ENCODE results near the gene ABL2.
"Not testable (repeated sequence)": the region's sequence is repeated elsewhere in the genome, so short reads cannot be mapped to it uniquely, and the experiment has no call there.

Gene ABL2

GRCh38 chr1:179229214-179230140 is at the start of gene ABL2:
Gene ABL2 (minus strand): TSS chr1:179229677. CDS start chr1:179229397, 280 bp downstream.
- DNase-seq, result peak in 44 of 51 donors; percentile 9 to 77 (median 46)

DNA sequence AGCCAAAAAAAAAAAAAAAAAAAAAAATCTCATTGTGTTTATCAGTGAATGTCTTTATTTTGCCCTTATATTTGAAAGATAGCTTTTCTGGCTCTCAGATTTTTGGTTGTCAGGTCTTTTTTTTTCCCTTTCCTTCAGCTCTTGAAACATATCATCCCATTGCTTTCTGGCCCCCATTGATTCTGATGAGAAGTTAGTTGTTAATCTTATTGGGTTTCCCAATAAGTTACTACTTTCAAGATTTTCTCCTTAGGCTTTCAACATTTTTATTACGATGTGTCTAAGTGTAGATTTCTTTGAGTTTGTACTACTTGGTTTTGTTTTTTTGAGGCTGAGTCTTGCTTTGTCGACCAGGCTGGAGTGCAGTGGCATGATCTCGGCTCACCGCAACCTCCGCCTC is 49.4 kb upstream of the ABL2 start:
- DNase-seq, result no peak

DNA sequence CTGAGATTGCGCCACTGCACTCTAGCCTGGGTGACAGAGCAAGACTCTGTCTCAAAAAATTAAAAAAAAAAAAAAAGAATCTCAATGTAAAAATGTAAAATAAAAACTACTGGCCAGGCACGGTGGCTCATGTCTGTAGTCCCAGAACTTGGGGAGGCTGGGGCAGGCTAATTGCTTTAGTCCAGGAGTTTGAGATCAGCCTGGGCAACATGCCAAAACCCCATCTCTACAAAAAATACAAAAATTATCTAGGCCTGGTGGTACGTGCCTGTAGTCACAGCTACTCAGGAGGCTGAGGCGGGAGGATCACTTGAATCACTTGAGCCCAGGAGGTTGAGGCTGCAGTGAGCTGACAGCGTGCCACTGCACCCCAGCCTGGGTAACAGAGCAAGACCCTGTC is 44.9 kb upstream of the ABL2 start:
- DNase-seq, result not testable (repeated sequence)

GRCh38 chr1:179269071-179269470 is 39.6 kb upstream of the ABL2 start:
- no peak for DNase-seq

- no peak for DNase-seq
Observed at GRCh38 chr1:179264507-179264906, 35.0 kb upstream of the ABL2 start.

- DNase-seq, result no peak
Observed at GRCh38 chr1:179263121-179263520, 33.6 kb upstream of the ABL2 start.

- DNase-seq, result no peak
Observed at GRCh38 chr1:179262183-179262582, 32.7 kb upstream of the ABL2 start.

DNA sequence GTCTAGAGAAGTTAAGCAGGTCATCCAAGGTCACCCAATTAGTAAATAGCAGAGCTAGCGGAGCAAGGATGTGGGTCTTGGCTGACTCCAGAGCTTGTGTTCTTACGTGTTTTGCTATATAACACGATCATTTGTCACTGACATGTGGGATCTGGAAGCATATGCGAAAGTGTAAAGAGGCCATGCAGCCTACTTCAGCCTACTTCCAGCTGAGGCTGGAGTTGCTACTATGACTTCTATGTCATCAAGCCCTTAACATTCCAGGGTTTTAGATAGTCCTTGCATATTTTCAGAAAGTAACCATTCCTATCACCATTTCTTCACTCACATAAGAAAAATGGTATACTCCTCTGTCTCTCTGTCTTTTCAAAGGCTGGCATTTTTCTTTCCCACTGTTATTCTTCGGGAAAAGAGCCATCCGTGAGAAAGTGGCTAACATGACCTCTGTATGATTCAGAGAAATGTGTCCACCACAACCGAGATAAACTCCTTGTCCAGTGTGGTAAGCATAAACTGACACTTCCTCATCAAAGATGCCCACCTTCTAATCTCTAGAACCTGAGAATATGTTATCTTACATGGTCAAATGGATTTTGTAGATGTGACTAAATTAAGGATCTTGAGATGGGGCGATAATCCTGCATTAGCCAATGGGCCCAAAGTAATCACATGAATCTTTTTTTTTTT is 24.0 kb upstream of the ABL2 start:
- DNase-seq, result no peak

DNA sequence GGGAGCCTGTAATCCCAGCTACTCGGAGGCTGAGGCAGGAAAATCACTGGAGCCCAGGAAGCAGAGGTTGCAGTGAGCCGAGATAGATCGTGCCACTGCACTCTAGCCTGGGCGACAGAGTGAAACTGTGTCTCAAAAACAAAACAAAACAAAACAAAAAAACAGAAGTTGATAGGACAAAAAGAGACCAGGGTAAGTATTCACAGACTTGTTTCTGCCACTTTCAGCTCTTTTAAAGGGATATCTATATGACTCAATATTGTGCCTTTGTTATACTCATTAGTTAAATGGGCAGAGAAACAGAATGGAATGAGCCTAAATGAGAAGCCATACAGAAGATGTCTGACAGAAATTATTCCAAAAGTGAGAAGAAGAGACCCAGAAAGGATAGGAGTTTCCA is 23.1 kb upstream of the ABL2 start:
- DNase-seq, result no peak

GRCh38 chr1:179251675-179252074 is 22.2 kb upstream of the ABL2 start:
- DNase-seq, result peak in 1 of 51 donors; percentile 2

DNA sequence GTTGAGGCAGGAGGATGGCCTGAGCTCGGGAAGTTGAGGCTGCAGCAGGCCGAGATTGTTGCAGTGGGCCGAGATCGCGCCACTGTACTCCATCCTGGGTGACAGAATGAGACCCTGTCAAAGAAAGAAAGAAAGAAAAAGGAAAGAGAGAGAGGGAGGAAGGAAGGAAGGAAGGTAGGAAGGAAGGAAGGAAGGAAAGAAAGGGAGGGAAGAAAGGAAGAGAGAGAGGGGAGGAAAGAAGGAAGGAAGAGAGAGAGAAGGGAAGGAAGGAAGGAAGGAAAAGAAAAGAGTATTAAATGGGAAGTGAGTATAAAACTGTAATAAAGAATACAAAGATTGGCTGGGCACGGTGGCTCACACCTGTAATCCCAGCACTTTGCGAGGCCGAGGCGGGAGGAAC is 18.4 kb upstream of the ABL2 start:
- DNase-seq, result no peak

DNA sequence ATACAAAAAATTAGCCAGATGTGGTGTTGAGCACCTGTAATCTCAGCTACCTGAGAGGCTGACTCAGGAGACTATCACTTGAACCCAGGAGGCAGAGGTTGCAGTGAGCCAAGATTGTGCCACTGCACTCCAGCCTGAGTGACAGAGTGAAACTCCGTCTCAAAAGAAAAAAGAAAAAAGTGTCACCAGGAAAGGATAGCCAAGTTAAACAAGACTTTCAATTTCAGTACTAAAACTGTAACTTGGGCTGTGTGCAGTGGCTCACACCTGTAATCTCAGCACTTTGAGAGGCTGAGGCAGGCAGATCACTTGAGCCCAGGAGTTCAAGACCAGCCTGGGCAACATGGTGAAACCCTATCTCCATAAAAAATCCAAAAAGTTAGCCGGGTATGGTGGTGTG is 15.9 kb upstream of the ABL2 start:
- not testable (repeated sequence) for DNase-seq

GRCh38 chr1:179241530-179242097 is 12.1 kb upstream of the ABL2 start:
- DNase-seq, result peak in 1 of 51 donors; percentile 1

DNA sequence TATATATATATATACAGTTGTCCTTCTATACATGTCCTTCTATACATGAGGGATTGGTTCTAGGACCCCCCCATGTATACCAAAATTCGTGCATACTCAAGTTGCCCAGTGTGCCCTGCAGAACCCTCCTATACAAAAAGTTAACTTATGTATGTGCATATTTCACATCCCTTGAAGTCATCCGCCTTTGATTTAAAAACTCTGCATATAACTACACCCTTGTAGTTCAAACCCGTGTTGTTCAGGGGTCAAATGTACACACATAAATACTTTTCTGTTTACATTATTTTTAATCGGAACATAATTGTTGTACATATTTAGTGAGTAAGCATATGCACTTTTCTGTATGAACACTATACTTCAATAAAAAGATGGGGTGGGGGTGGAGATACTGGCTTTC is 7.7 kb upstream of the ABL2 start:
- no peak for DNase-seq

- DNase-seq, result no peak
Observed at GRCh38 chr1:179234863-179235262, 5.4 kb upstream of the ABL2 start.

GRCh38 chr1:179231923-179232322 is 2.4 kb upstream of the ABL2 start:
- DNase-seq, result no peak

DNA sequence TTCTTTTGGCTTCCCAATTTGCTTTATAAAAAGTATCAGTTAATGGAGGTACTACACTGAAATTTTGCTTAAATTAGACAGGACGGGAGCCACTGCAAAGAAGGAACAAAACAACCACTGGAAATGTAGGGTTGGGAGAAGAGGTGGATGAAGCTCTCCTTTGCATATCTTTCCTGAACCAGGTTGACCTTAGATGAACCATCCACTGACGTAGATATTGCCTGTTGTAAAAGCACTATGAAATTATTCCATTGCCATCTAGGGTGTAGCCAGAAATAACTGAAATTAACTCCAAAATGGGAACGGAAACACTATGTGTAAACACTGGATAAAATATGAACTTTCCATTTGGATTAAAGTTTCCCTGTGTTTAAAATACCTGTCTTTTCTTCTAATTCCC is 1.2 kb upstream of the ABL2 start:
- DNase-seq, result no peak

DNA sequence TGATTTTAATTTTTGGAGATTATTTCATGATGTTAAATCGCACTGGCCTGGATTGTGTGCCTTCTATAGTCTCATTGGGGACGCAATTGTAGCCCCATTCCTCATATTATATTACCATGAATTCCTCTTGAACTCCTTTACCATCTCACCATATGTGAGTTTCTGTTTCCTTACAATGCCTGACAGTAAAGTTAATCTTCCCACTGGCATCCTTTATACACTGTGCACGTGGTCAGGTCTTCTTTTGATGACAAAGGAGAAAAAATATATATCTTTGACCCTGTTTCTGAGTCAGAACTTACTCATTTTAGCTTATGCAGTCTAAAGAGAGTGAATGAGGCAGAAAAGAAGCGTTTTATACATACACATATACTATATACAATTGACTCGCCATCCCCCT is 774 bp upstream of the ABL2 start:
- DNase-seq, result peak in 1 of 51 donors; percentile 45

- peak in 45 of 51 donors; percentile 4 to 61 (median 33) for DNase-seq
Observed at GRCh38 chr1:179228783-179229213, 679 bp downstream of the ABL2 start.

DNA sequence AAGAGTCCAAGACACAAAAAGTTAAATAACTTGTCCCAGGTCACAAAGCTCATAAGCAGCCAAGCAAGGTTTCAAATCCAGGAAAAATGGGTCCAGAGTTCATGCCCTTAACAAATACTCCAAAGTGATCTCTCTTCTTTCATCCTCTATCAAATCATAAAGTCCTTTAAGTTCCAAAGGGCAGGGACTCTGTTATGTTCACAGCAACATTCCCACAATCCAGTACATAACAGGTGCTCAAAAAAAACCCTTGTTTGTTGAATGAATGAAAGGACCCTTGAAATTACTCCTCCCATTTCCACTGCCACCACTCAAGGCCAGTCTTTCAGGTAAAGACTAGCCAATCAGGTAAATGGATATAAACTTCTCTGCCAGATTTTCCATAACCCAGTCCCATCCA is 2.7 kb downstream of the ABL2 start:
- no peak for DNase-seq

GRCh38 chr1:179224466-179224865 is 5.0 kb downstream of the ABL2 start:
- DNase-seq, result not testable (repeated sequence)

DNA sequence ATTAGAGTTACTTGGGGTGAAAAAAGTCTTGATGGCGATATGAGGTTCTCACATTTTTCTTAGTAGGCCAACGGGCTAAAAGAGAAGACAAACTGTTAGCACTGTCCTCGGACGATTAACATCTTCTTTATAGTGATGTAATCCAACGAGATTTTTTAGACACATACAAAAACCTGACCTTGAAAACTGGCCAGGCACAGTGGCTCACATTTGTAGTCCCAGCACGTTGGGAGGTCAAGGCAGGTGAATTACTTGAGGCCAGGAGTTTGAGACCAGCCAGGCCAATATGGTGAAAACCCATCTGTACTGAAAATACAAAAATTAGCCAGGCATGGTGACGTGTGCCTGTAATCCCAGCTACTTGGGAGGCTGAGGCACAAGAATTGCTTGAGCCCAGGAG is 8.4 kb downstream of the ABL2 start:
- not testable (repeated sequence) for DNase-seq

All from hypothalamus (tissue), 51 donors.